ENCODE results near the gene VILL.

Gene VILL

GRCh38 chr3:38000965-38001455 lies 10.4 kb downstream of the VILL start:
- peak; percentile 75 for DNase-seq (ENCODE audit: low spot score)

GRCh38 chr3:38001456-38002081 lies 11.0 kb downstream of the VILL start:
- no peak for DNase-seq (ENCODE audit: low spot score)

- no peak for DNase-seq (ENCODE audit: low spot score)
Observed at GRCh38 chr3:38002291-38002876, 11.8 kb downstream of the VILL start.

DNA sequence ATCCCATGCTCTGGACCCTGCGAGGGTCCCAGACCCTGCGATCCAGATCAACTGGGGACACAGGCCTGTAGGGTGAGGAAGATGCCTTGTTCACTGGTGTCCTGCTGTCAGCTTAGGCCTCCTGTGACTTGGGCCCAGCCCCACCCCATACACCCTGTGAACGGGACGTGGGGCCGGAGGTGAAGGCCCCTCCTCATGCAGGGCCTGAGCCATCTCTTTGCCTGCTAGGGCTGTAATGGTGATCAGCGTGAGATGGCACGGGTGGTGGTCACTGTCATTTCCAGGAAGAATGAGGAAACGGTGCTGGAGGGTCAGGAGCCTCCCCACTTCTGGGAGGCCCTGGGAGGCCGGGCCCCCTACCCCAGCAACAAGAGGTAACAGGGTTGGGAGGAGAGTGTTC lies 12.4 kb downstream of the VILL start:
- no peak for DNase-seq (ENCODE audit: low spot score)

DNA sequence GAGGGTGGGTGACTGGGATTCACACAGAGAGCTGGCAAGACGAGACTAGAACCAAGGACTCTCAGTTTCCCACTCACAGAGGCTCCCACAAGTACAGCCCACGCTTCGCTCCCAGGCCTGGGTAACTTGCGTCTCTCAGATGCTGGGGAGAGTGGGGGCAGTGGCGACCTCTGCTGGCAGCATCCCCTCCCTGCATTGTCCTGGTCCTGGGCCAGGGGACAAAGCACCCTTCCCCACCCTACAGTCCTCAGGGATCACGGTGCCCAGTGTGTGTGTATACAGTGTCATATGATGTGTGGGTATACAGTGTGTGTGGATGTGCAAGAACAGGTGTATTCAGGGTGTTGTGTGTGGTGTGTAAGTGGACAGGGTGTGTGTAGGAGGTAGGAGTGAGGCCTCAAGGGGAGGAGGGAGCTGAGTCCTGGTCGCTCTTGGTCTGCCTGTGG lies 12.8 kb downstream of the VILL start:
- peak; percentile 78 for DNase-seq (ENCODE audit: low spot score)

GRCh38 chr3:38003817-38004414 lies 13.3 kb downstream of the VILL start:
- no peak for DNase-seq (ENCODE audit: low spot score)

- DNase-seq (ENCODE audit: low spot score) = peak; percentile 84
Observed at GRCh38 chr3:38004415-38005075, 14.0 kb downstream of the VILL start.

- DNase-seq (ENCODE audit: low spot score) = peak; percentile 99
Observed at GRCh38 chr3:38005076-38006020, 14.8 kb downstream of the VILL start.

DNA sequence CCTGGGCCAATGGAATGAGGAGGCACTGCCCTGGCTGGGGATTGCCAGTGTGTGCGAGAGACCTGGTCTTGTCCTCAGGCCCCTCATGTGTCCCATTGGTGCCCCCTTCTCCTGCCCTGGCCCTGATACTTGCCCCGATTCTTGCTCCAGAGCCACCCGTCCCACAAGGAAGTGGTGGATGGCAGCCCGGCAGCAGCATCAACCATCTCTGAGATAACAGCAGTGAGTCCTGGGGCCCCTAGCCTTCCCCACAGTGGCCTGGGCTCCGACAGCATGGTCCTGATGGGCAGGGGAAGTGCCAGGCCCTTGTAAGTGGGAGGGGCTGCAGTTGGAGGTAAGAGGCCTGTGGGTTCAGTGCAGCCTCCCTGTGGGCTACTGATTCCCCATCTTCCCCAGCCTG lies 15.4 kb downstream of the VILL start:
- DNase-seq (ENCODE audit: low spot score) = no peak

DNA sequence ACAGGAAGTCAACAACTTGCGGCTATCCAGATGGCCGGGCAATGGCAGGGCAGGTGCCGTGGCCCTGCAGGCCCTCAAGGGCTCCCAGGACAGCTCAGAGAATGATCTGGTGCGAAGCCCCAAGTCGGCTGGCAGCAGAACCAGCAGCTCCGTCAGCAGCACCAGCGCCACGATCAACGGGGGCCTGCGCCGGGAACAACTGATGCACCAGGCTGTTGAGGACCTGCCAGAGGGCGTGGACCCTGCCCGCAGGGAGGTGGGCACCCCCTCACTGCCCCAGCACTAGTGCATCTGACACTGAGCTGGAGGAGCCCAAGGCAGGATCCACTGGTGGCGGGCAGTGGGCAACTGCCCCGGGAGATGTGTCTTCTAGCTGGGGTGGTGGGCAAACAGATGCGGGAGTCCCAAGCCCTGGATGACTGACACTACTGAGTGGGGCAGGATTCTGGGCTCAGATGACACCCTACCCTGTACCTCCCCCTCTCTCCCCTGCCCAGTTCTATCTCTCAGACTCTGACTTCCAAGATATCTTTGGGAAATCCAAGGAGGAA lies 15.9 kb downstream of the VILL start:
- no peak for DNase-seq (ENCODE audit: low spot score)

DNA sequence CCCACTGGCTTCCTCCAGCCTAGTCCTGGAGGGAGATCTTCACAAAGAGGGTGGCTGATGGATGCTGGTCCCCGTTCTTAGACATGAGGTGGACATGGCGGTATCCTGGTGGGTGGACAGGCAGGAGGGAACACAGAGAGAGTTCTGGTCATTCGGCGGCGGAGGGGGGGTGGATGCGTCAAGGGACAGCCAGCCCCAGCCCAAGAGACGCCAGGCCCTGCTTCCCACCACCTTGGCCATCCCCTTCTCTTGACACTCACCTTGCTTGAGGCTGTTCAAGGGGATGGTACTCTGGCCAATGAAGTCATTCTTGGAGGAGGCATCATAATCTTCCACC lies 17.1 kb downstream of the VILL start:
- no peak for DNase-seq (ENCODE audit: low spot score)

DNA sequence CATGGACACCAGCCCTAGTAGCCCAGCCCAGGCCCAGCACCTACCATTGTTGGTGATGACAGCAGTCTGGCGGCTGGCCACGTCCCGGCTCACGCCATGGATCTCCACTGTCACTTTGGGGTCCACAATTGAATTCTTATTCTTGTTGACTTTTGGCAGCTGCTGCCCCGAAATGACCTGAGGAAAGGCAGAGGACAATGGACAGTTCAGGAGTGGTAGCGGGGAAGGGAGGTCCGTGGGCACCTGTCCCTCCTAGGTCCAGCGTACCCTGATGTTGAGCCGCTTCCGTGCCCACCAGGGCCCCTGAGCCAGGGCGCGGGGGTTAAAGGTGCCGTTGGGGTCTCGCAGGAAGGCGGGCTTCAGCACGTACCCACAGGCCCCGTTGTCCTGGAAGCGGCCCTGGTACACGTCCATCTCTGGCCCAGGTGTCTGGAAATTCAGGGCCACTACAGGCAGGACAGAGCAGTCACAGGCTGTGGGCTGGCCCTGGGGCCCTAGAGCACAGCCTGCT lies 17.7 kb downstream of the VILL start:
- no peak for DNase-seq (ENCODE audit: low spot score)

- no peak for DNase-seq (ENCODE audit: low spot score)
Observed at GRCh38 chr3:38008971-38009580, 18.5 kb downstream of the VILL start.

- no peak for DNase-seq (ENCODE audit: low spot score)
Observed at GRCh38 chr3:38009807-38010591, 19.4 kb downstream of the VILL start.

DNA sequence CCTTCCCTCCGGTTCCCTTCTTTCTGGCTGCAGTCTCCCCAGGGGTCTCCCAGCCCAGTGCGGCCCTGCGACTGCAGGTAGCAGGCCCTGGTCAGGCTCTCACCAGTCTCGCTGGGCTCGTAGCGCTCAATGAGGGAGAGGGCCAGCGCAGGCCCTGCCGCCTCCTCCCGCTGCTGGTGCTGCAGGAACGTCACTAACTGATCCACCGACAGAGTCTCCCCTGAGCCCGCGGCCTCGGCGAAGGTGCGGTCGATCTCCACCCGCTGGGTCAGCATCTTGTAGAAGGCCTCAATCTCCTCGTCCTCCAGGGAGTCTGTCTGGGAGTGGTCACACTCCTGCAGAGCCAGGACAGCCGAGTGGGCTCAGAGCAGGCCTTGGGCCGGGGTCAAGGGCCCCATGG lies 20.5 kb downstream of the VILL start:
- DNase-seq (ENCODE audit: low spot score) = no peak

GRCh38 chr3:38015485-38015884 lies 24.9 kb downstream of the VILL start:
- no peak for DNase-seq (ENCODE audit: low spot score)

DNA sequence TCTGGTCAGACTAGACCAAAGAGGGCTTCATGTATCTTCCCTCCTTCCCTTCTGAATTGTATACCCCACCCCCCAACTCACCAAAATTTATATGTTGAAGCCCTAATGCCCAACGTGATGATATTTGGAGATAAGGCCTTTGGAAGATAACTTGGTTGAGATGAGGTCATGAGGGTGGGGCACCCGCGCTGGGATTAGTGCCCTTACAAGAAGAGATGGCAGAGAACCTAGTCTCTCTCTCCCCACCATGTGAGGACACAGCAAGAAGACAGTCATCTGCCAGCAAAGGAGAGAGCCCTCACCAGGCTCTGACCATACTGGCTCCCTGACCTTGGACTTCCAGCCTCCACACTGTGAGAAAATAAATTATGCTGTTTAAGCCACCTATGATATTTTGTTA lies 25.4 kb downstream of the VILL start:
- DNase-seq (ENCODE audit: low spot score) = no peak

- no peak for DNase-seq (ENCODE audit: low spot score)
Observed at GRCh38 chr3:38016410-38016809, 25.8 kb downstream of the VILL start.

DNA sequence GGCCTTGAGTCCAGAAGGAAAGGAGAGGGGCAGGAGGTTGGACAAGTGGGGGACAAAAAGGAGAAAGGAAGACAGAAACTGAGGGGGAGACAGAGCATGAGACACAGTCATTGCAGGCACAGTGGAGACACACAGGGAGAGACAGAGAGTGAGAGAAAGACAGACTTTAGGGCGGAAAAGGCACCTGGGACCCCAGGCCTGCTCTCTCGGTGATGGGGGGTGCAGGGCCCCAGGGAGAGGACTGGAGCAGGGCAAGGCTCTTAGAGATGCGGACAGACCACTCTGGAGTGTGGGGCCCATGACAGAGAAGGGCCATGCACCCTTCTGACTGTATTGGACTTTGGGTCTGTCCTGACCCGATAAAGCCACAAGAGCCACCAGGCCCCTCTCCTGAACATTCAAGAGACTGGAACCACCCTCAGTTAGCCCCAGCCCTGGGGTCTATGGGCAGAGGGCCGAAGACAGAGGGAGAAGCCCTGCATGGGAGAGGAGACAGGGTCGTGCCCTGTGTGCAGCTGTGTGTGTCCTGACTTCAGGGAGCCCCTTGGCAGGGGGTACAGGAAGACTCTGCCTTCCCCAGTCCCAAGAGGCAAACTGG lies 26.4 kb downstream of the VILL start:
- no peak for DNase-seq (ENCODE audit: low spot score)
